Panc1 (cell line): ENCODE data around the gene MITF. TPM values are rescaled to one million over a fixed set of nuclear protein-coding genes. Genes with fewer than 3 reads are reported as not detected.
A peak's percentile ranks its signal among the peaks of the same experiment; 100 is the strongest.

ENCODE experiments used
- ATAC-seq: fragments of 200-7000 bp; cut with Tn5 transposase; 2 replicates; pipeline ENCODE4 v1.9.1; 2020; ENCODE audit warnings: mild to moderate bottlenecking, moderate library complexity
- BruUV-seq: library from RNA; stranded (reverse); fragments of 400-500 nt; replicated peaks from 2 replicates; lab custom pipeline; 2021; lab: Mats Ljungman, UMichigan
- CTCF ChIA-PET: fragments of 300-600 bp; sonication (Branson Sonifier 250); formaldehyde crosslinking; loops from one replicate; lab custom pipeline; 2022; ENCODE audit warnings: antibody characterized with exemption; lab: Charles Lee
- POLR2A ChIA-PET: fragments of 300-600 bp; sonication (Branson Sonifier 250); formaldehyde crosslinking; loops from one replicate; lab custom pipeline; 2022; ENCODE audit warnings: antibody characterized with exemption; lab: Charles Lee
- DNase-seq: peaks from one replicate; pipeline ENCODE4 v3.0.0-alpha.2; 2010; ENCODE audit warnings: low read depth, low spot score
- H3K27ac ChIP-seq: 2 replicates; pipeline ENCODE4 v1.5.1; 2011; ENCODE audit warnings: mild to moderate bottlenecking, low read length, inconsistent platforms
- H3K27me3 ChIP-seq: fragments of 200-500 bp; sonication (Bioruptor generic); 2 replicates; pipeline ENCODE4 v1.6.0; 2014; ENCODE audit warnings: low read length, inconsistent platforms; ENCODE audit not compliant: control insufficient read depth, insufficient read depth
- H3K36me3 ChIP-seq: fragments of 200-500 bp; sonication (Bioruptor generic); 2 replicates; pipeline ENCODE4 v1.5.1; 2014; ENCODE audit warnings: inconsistent platforms, mild to moderate bottlenecking, low read length, moderate library complexity; ENCODE audit not compliant: control insufficient read depth, insufficient read depth
- H3K4me1 ChIP-seq: 2 replicates; pipeline ENCODE4 v1.5.1; 2011; ENCODE audit warnings: inconsistent platforms, mild to moderate bottlenecking, low read length, moderate library complexity; ENCODE audit not compliant: control insufficient read depth, insufficient read depth
- H3K4me3 ChIP-seq, 2 experiments: 2 replicates each; pipeline ENCODE4 v1.5.1; 2011 to 2012; ENCODE audit warnings: low read depth in 2 of 2, low read length in 2 of 2, mild to moderate bottlenecking in 2 of 2, inconsistent platforms in 1 of 2, moderate library complexity in 1 of 2
- H3K9me3 ChIP-seq: fragments of 200-500 bp; sonication (Bioruptor generic); 2 replicates; pipeline ENCODE4 v1.5.1; 2014; ENCODE audit warnings: low read depth, mild to moderate bottlenecking, inconsistent platforms, low read length, moderate library complexity; ENCODE audit not compliant: control insufficient read depth, insufficient read depth
- POLR2AphosphoS5 ChIP-seq: IDR thresholded peaks from 2 replicates; pipeline ENCODE4 v1.6.1; 2012; ENCODE audit warnings: mild to moderate bottlenecking, low read depth, low read length, moderate library complexity
- SIN3A ChIP-seq: IDR thresholded peaks from 2 replicates; pipeline ENCODE4 v1.6.1; 2012; ENCODE audit warnings: low read depth, mild to moderate bottlenecking, low read length, moderate library complexity, borderline replicate concordance; ENCODE audit not compliant: insufficient read depth
- TCF7L2 ChIP-seq: IDR thresholded peaks from 2 replicates; pipeline ENCODE4 v1.6.1; 2011; ENCODE audit warnings: mild to moderate bottlenecking, low read depth, low read length, inconsistent platforms
- in situ Hi-C: cut with HindIII; loops from 2 replicates; pipeline ENCODE4 v1.10.0; 2016; ENCODE audit warnings: low sequenced_read_pairs, low pct_unique_long_range_greater_than_20kb
- intact Hi-C: fragments of 100-400 bp; cut with micrococcal nuclease; formaldehyde crosslinking; loops from one replicate; pipeline ENCODE4 v1.10.0; 2022; ENCODE audit not compliant: unreplicated experiment
- total RNA-seq: library from RNA; stranded (reverse); gene quantifications from one replicate; pipeline ENCODE4 v1.2.1, GENCODE V29; 2021; ENCODE audit not compliant: unreplicated experiment
- TF ChIP-seq, protein P1 (sequence below): fragments of 450-650 bp; IDR thresholded peaks from 2 replicates; pipeline ENCODE4 v1.5.1; 2017; ENCODE audit warnings: mild to moderate bottlenecking
- TF ChIP-seq, protein P2 (sequence below), 2 experiments: IDR thresholded peaks; 2 replicates each; pipeline ENCODE4 v1.6.1; 2011 to 2012; ENCODE audit warnings: low read depth in 2 of 2, control low read depth in 1 of 2, low read length in 1 of 2, mild to moderate bottlenecking in 1 of 2, moderate library complexity in 1 of 2; ENCODE audit not compliant: insufficient read depth in 1 of 2

The MITF gene
- total RNA-seq, 1 experiment from 2014 or later: 10.8 TPM

DNA sequence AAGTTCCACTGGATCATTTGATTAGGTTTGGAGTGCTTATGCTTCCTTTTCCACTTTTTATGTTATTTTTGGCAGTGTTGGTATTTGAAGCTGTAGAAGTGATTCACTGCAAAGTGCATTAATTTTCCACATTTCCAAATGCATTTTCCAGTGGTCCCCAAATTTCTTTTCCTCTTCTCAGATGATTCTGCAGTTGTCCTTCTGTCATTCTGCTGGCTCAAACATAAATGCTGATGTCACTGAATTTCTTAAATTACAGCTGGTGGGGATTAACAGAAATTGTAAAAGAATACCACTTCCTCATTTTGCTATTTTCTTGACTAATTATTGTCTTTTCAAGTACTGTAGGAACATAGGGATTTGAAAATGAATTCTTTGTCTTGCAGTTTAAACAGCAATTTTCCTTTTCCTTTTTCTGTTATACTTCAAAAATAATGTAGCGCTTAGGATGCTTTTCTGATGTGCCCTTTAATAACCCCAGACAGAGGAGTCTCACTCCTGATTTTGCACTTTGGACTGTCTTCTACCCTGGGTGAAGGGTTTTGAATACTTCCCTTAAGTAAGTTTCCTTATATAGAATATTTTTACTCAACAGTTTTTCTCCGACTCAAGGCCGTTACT is 25.0 kb downstream of the MITF start:
- ATAC-seq (no peak), DNase-seq (no peak)
- no peaks in the 10 kb centered on the region for H3K9me3 ChIP-seq
- H3K4me1 ChIP-seq: peaks cover 23% of the 10 kb centered on the region
- ChIA-PET POLR2A (interaction anchor here (0.7 kb wide), 1 partner anchor 1640 kb away, joined by 5 read pairs; no protein-coding TSS in a partner anchor), CTCF (no interaction called here)
- H3K27me3 ChIP-seq: no peaks in the 10 kb centered on the region
- TF ChIP-seq, protein P1, sequence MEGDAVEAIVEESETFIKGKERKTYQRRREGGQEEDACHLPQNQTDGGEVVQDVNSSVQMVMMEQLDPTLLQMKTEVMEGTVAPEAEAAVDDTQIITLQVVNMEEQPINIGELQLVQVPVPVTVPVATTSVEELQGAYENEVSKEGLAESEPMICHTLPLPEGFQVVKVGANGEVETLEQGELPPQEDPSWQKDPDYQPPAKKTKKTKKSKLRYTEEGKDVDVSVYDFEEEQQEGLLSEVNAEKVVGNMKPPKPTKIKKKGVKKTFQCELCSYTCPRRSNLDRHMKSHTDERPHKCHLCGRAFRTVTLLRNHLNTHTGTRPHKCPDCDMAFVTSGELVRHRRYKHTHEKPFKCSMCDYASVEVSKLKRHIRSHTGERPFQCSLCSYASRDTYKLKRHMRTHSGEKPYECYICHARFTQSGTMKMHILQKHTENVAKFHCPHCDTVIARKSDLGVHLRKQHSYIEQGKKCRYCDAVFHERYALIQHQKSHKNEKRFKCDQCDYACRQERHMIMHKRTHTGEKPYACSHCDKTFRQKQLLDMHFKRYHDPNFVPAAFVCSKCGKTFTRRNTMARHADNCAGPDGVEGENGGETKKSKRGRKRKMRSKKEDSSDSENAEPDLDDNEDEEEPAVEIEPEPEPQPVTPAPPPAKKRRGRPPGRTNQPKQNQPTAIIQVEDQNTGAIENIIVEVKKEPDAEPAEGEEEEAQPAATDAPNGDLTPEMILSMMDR: no peak
- no peak for TF ChIP-seq TCF7L2
- TF ChIP-seq, protein P2, sequence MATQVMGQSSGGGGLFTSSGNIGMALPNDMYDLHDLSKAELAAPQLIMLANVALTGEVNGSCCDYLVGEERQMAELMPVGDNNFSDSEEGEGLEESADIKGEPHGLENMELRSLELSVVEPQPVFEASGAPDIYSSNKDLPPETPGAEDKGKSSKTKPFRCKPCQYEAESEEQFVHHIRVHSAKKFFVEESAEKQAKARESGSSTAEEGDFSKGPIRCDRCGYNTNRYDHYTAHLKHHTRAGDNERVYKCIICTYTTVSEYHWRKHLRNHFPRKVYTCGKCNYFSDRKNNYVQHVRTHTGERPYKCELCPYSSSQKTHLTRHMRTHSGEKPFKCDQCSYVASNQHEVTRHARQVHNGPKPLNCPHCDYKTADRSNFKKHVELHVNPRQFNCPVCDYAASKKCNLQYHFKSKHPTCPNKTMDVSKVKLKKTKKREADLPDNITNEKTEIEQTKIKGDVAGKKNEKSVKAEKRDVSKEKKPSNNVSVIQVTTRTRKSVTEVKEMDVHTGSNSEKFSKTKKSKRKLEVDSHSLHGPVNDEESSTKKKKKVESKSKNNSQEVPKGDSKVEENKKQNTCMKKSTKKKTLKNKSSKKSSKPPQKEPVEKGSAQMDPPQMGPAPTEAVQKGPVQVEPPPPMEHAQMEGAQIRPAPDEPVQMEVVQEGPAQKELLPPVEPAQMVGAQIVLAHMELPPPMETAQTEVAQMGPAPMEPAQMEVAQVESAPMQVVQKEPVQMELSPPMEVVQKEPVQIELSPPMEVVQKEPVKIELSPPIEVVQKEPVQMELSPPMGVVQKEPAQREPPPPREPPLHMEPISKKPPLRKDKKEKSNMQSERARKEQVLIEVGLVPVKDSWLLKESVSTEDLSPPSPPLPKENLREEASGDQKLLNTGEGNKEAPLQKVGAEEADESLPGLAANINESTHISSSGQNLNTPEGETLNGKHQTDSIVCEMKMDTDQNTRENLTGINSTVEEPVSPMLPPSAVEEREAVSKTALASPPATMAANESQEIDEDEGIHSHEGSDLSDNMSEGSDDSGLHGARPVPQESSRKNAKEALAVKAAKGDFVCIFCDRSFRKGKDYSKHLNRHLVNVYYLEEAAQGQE (IDR thresholded peaks at IDR 0.05; ENCODE audit: insufficient read depth in 1 of 2, low read depth in 2 of 2, low read length in 1 of 2): no peak
- no peak for TF ChIP-seq POLR2AphosphoS5
- TF ChIP-seq SIN3A: no peak
- in situ Hi-C loops (no loop called here), intact Hi-C loops (no loop called here)
- H3K36me3 ChIP-seq: no peaks in the 10 kb centered on the region
- BruUV-seq: no TSS peak
- peak overlapping the region; percentile 11 to 43; a peak in 3 of 4 replicates for H3K4me3 ChIP-seq
- H3K27ac ChIP-seq: peak overlapping the region; percentile 86

DNA sequence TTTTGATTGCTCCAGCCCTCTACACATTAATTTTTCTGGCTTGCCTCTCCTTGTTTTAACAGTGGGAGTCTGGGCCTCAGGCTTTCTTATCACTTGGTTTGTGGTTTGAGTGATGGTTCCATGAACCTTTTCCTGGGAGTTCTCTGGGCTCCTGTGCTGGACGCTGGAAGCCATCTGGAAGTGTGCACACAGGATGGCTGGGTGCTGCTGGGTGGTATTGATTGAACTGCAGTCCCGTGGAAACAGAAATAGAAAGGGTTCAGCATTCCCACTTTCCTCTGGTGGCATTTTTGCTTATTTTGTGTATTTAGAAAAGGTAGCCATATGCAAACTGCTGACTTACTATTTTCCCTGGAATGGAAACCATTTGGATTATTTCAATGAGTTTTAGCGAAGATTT is 25.6 kb downstream of the MITF start:
- no TSS peak for BruUV-seq
- H3K4me1 ChIP-seq: peaks cover 24% of the 10 kb centered on the region
- ATAC-seq (no peak), DNase-seq (no peak)
- no peaks in the 10 kb centered on the region for H3K36me3 ChIP-seq
- intact Hi-C loops: no loop called here
- H3K9me3 ChIP-seq: no peaks in the 10 kb centered on the region
- in situ Hi-C loops: no loop called here
- H3K4me3 ChIP-seq: peak overlapping the region; percentile 11 to 43; a peak in 3 of 4 replicates
- ChIA-PET POLR2A (interaction anchor here (0.7 kb wide), 1 partner anchor 1641 kb away, joined by 5 read pairs; no protein-coding TSS in a partner anchor), CTCF (no interaction called here)
- no peaks in the 10 kb centered on the region for H3K27me3 ChIP-seq
- H3K27ac ChIP-seq: peak overlapping the region; percentile 86
- TF ChIP-seq POLR2AphosphoS5 (no peak), SIN3A (no peak), TCF7L2 (no peak)
- TF ChIP-seq, protein P1: no peak
- TF ChIP-seq, protein P2 (IDR thresholded peaks at IDR 0.05; ENCODE audit: insufficient read depth in 1 of 2, low read depth in 2 of 2, low read length in 1 of 2): no peak
